ENCODE results near the gene PPM1F.

DNA sequence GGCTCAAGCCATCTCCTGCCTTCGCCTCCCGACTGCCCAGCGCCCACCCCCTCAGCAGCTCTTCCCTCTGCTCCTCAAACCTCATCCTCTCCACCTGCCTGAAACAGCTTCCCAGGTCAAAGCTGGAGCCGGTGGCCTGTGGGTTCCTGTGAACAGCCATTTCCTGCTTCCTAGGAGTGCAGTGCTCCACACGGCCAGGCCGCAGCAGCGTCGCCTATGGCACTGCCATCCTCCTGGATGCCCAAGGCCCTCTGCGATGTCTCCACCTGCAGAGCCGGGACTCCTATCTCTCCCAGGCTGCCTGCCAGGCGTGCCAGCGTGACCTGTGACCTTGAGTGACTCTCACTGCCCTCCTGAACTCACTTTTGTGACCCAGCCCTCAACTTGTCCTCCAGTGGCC is 24.6 kb downstream of the PPM1F start:
- TF ChIP-seq, protein P1, sequence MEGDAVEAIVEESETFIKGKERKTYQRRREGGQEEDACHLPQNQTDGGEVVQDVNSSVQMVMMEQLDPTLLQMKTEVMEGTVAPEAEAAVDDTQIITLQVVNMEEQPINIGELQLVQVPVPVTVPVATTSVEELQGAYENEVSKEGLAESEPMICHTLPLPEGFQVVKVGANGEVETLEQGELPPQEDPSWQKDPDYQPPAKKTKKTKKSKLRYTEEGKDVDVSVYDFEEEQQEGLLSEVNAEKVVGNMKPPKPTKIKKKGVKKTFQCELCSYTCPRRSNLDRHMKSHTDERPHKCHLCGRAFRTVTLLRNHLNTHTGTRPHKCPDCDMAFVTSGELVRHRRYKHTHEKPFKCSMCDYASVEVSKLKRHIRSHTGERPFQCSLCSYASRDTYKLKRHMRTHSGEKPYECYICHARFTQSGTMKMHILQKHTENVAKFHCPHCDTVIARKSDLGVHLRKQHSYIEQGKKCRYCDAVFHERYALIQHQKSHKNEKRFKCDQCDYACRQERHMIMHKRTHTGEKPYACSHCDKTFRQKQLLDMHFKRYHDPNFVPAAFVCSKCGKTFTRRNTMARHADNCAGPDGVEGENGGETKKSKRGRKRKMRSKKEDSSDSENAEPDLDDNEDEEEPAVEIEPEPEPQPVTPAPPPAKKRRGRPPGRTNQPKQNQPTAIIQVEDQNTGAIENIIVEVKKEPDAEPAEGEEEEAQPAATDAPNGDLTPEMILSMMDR (IDR thresholded peaks at IDR 0.05): no peak
- TF ChIP-seq POLR2A (IDR thresholded peaks at IDR 0.05): no peak
